NCI-H1092 treated with DMSO at 0.1 percent for 48 hours (cell line): ENCODE measurements around the gene TCF23.
"Not testable (repeated sequence)": the region's sequence is repeated elsewhere in the genome, so short reads cannot be mapped to it uniquely, and the experiment has no call there.

ENCODE experiments used
- DNase-seq: peaks from one replicate; lab custom pipeline; 2025; lab: John Stamatoyannopoulos, UW

The TCF23 gene

GRCh38 chr2:27189989-27190388 is 41.2 kb downstream of the TCF23 start:
- no peak for DNase-seq

GRCh38 chr2:27191070-27191829 is 42.4 kb downstream of the TCF23 start:
- DNase-seq, result peak; percentile 29

GRCh38 chr2:27194538-27195354 is 45.9 kb downstream of the TCF23 start:
- DNase-seq, result peak; percentile 2

GRCh38 chr2:27195799-27196198 is 47.0 kb downstream of the TCF23 start:
- not testable (repeated sequence) for DNase-seq

GRCh38 chr2:27198068-27198467 is 49.3 kb downstream of the TCF23 start:
- DNase-seq, result not testable (repeated sequence)

GRCh38 chr2:27198627-27199026 is 49.8 kb downstream of the TCF23 start:
- no peak for DNase-seq

- no peak for DNase-seq
Measured at GRCh38 chr2:27199241-27199640, 50.4 kb downstream of the TCF23 start.

- DNase-seq, result no peak
Measured at GRCh38 chr2:27201675-27202074, 52.9 kb downstream of the TCF23 start.

GRCh38 chr2:27202854-27203253 is 54.0 kb downstream of the TCF23 start:
- DNase-seq, result no peak

GRCh38 chr2:27203741-27204140 is 54.9 kb downstream of the TCF23 start:
- DNase-seq, result no peak

GRCh38 chr2:27204566-27204965 is 55.8 kb downstream of the TCF23 start:
- no peak for DNase-seq

- no peak for DNase-seq
Measured at GRCh38 chr2:27205206-27205605, 56.4 kb downstream of the TCF23 start.

- no peak for DNase-seq
Measured at GRCh38 chr2:27206346-27206745, 57.5 kb downstream of the TCF23 start.
